GM21723 (cell line): ENCODE measurements around the gene TENM3.

ENCODE experiments used
- ATAC-seq: cut with Tn5 transposase; IDR thresholded peaks from one replicate; pipeline ENCODE4 v1.9.1; 2021; ENCODE audit warnings: mild to moderate bottlenecking, moderate library complexity; ENCODE audit not compliant: unreplicated experiment

The TENM3 gene

DNA sequence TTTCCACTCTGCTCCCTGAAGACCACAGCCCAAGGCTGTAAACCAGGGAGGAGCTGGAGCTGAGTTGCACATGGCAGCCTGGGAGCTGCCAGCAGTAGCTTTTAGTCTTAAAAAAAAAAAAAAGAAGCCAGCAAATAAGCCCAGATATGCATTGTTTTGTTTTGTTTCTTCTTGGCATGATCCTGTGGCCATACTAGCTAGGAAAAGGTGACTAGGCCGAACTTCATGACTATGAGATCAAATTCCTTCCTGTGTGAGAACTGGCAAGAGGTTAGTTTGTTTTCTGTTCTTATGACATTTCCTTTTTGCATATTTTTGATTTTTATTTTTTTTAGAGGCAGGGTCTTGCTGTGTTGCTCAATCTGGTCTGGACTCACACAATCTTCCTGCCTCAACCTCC, 350.7 kb downstream of the TENM3 start:
- no peak for ATAC-seq

GRCh38 chr4:182600093-182600492, 356.9 kb downstream of the TENM3 start:
- no peak for ATAC-seq

DNA sequence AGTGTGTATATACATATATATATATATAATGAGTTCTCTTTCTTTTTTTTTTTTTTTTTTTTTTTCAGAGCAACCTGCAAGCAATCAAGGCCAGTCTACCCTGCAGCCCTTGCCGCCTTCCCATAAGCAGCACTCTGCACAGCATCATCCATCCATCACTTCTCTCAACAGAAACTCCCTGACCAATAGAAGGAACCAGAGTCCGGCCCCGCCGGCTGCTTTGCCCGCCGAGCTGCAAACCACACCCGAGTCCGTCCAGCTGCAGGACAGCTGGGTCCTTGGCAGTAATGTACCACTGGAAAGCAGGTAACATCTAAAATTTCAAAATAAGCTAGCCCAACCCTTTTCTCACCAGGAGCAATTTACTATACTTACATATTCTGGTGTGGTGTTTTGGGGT, 357.7 kb downstream of the TENM3 start:
- ATAC-seq, result no peak

GRCh38 chr4:182604161-182604622, 361.0 kb downstream of the TENM3 start:
- no peak for ATAC-seq

DNA sequence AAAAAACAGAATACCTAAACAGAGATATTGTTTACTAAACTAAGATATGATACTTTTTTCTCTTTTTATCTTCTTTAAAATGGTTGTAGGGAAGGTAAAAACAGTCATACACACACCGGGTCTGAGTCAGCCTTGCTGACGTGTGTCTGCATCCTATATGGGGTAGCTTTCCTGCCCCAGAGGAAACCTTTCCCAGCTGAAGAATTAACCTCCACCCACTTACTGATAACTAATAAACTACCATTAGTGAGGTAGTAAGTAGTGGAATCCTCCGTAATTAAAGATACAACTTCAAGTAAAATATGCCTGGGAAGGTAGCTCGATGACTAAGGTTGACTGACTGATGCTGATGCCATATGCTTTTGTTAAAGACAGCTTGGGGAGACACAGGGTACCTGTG, 361.8 kb downstream of the TENM3 start:
- no peak for ATAC-seq

- no peak for ATAC-seq
These were observed 365.3 kb downstream of the TENM3 start for GRCh38 chr4:182608525-182608924.

DNA sequence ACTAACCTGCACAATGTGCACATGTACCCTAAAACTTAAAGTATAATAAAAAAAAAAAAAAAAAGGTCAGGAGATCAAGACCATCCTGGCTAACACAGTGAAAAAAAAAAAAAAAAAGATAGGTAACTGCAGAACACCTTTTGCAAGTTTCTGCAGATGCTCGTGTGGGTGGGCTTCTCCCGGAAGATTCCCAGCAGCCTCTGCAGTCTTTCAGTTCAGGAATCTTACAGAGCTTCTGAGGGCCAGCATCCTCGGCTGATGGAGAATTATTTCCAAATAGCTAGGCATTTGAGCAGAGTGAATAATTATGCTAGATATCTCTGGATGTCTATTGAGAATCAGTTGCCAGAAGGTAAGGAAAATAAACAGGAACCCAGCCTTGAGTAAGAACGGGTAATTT, 373.3 kb downstream of the TENM3 start:
- no peak for ATAC-seq

GRCh38 chr4:182619660-182620059, 376.5 kb downstream of the TENM3 start:
- no peak for ATAC-seq

DNA sequence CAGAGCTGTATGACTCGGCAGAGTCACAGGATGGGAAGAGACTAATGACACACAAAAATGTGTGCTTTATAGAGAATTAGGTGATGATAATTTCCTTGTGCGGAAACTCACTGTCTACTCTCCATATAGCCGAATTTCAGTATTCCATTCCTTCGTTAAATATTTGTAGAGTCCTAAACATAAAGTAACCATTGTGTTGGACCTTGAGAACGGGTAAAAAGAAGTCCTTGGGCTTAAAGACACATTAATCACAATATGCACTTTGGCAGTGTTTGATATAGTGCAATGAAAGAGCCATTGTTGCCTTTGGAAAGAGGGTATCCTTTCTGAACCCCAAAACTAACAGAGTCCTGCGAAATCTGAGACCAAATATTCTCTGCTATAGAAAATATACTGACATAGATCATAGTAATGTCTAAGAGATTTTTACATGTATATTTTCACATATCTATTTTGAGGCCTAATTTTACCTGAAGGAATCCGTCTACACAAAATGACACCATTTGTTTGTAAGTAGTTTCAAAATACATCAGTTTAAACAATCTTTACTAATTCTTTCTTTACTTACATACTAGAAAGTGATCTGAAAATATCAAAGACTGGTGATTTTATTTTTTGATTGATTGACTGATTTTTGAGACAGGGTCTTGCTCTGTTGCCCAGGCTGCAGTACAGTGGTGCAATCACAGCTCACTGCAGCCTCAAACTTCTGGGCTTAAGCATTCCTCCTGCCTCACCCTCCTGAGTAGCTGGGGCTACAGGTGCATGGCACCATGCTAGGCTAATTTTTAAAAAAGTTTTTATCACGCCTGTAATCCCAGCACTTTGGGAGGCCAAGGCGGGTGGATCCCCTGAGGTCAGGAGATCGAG, 377.1 kb downstream of the TENM3 start:
- ATAC-seq, result no peak

GRCh38 chr4:182624281-182624680, 381.1 kb downstream of the TENM3 start:
- ATAC-seq, result no peak

- no peak for ATAC-seq
These were observed 382.0 kb downstream of the TENM3 start for GRCh38 chr4:182625193-182625592.

DNA sequence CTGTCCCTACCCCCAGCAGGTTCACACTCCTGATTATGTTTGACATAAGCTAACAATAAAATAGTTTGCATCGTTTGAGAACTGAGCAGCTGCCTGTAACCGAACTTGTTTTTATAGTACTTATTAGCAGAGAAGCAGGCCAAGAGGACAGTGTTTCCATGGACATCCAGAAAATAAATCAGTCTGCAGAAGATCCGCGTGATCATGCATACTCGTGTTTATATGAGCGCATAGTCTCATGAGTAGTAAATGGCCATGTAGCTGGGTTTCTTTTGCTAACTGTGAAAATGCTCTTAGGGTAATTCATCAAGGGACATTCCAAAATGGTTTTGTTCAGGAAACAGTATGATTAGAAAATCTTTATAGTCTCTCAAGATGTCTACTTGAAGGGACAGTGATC, 384.8 kb downstream of the TENM3 start:
- no peak for ATAC-seq

DNA sequence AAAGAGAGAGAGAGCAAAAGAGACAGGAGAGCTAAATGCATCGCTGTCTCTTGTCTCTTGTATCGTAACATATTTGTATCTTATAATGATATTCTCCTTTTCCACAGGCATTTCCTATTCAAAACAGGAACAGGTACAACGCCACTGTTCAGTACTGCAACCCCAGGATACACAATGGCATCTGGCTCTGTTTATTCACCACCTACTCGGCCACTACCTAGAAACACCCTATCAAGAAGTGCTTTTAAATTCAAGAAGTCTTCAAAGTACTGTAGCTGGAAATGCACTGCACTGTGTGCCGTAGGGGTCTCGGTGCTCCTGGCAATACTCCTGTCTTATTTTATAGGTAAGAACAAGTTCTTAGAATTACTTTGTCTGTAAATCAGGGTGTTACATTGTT, 385.3 kb downstream of the TENM3 start:
- no peak for ATAC-seq

GRCh38 chr4:182629096-182629495, 385.9 kb downstream of the TENM3 start:
- no peak for ATAC-seq

- no peak for ATAC-seq
These were observed 397.3 kb downstream of the TENM3 start for GRCh38 chr4:182640491-182640890.

DNA sequence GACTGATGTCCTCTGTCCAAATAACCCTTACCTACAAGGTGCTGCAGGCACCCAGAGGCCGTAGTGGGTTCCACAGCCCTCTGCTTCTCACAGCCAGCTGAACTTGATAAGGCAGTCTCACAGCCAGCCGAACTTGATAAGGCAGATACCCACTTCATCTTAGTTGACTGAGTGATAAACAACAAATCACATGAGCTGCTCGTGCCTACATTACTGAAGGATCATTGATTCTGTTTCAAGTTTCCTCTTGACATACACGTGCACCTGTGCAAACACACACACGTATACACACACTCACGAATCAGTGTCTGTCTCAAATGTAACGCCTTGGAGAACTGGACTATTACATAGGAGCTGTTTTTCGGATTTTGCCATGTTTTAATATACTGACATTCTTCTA, 397.7 kb downstream of the TENM3 start:
- ATAC-seq, result no peak

GRCh38 chr4:182642831-182643230, 399.6 kb downstream of the TENM3 start:
- no peak for ATAC-seq

DNA sequence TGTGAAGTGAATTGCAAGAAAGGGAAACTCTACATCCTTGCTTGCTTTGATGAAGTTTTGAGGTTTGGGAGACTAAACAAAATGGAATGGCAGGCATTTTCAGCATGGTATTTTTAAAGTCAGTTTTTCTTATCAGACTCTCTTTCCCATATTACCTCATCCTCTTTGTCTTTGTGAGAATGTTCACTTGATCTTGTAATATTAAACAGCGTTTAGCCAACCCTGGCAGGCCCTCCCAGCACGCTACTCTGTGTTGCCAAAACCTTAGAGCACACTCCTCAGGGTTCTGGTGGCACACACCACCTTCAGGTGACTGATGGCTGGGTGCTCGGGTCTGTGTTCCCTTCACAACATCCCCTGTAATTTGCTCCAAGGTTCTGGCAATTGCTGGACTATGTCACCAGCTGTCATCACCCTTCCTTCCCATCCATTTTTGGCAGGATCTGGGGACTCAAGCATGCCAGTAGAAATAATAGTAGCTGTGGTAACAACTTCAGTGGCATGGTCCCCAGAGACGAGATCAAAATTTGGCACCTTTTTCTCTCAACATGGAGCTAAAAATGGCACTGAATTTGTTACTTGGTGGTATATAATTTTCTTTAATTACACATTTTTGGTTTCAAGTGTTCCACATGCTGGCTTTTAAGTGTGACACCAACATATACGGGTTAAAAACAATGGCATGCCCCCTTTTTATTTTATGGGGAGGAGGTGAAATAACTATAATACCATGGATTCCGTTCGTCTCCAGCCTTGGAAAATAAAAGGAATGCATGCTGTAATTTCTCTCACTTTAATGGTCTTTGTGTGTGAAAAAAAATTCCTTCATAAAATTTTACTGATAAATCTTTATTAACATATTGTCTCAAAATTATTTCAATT, 400.8 kb downstream of the TENM3 start:
- ATAC-seq, result no peak

- no peak for ATAC-seq
These were observed 401.5 kb downstream of the TENM3 start for GRCh38 chr4:182644683-182645050.

DNA sequence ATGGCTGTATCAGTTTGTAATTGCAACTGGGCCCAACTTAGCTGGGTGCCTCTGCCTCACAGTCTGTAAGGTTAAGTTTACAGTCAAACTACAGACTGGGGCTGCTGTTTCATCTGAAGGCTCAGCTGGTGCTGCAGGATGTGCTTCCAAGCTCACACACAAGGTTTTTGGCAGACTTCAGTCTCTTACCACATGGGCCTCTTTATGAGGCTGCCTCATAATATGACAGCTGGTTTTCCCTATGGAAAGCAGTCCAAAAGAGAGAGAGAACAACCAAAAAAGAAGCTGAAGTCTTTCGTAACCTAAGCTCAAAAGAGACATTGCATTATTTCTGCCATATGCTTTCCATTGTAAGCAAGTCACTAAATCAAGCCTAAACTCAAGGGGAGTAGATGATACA, 402.3 kb downstream of the TENM3 start:
- no peak for ATAC-seq

- no peak for ATAC-seq
These were observed 404.6 kb downstream of the TENM3 start for GRCh38 chr4:182647646-182648300.
